ENCODE data around the gene SCIN.

The SCIN gene

GRCh38 chr7:12607134-12607533 is 36.6 kb downstream of the SCIN start:
- Histone ChIP-seq H3K36me3 (no peaks in the 10 kb centered on the region), H3K9me3 (peaks cover 4% of the 10 kb centered on the region), H3K4me1 (ENCODE audit: control insufficient read depth in 1 of 2, insufficient read depth in 1 of 2, low read depth in 1 of 2, low read length in 1 of 2) (no peaks in the 10 kb centered on the region), H3K4me3 (ENCODE audit: low read depth in 1 of 2, low read length in 1 of 2) (no peak overlapping the region), H3K27me3 (no peaks in the 10 kb centered on the region), H3K27ac (no peak overlapping the region)
- no peak for TF ChIP-seq CTCF (IDR thresholded peaks at IDR 0.05)

- Histone ChIP-seq H3K27ac (no peak overlapping the region), H3K4me3 (ENCODE audit: low read depth in 1 of 2, low read length in 1 of 2) (no peak overlapping the region), H3K36me3 (no peaks in the 10 kb centered on the region), H3K4me1 (ENCODE audit: control insufficient read depth in 1 of 2, insufficient read depth in 1 of 2, low read depth in 1 of 2, low read length in 1 of 2) (no peaks in the 10 kb centered on the region), H3K9me3 (no peaks in the 10 kb centered on the region), H3K27me3 (no peaks in the 10 kb centered on the region)
- TF ChIP-seq CTCF (IDR thresholded peaks at IDR 0.05) = no peak
Measured at GRCh38 chr7:12609561-12609960, 39.0 kb downstream of the SCIN start.

DNA sequence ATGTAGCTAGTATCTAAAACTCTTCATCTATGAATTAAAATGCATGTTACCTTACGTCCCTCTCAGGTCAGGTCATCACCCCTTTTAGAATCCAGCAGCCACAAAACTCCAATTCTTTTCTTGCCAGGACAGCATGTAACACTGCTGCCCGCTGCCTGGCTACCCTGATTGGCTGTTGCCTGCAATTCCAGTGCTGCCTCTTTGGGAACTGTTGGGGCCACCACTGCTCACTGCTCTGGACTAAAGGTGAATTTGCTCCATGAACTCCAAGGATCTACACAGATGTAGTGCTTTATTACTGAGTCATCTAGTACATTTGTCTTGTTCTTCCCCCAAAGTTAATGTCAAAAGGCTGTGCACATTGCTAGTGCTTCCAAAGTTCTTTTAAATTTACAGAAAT is 40.4 kb downstream of the SCIN start:
- H3K36me3 ChIP-seq = no peaks in the 10 kb centered on the region
- H3K27me3 ChIP-seq = no peaks in the 10 kb centered on the region
- no peaks in the 10 kb centered on the region for H3K9me3 ChIP-seq
- H3K4me1 ChIP-seq (ENCODE audit: control insufficient read depth in 1 of 2, insufficient read depth in 1 of 2, low read depth in 1 of 2, low read length in 1 of 2) = no peaks in the 10 kb centered on the region
- no peak for TF ChIP-seq CTCF (IDR thresholded peaks at IDR 0.05)
- H3K4me3 ChIP-seq (ENCODE audit: low read depth in 1 of 2, low read length in 1 of 2) = no peak overlapping the region
- no peak overlapping the region for H3K27ac ChIP-seq

- Histone ChIP-seq H3K9me3 (no peaks in the 10 kb centered on the region), H3K4me1 (ENCODE audit: control insufficient read depth in 1 of 2, insufficient read depth in 1 of 2, low read depth in 1 of 2, low read length in 1 of 2) (no peaks in the 10 kb centered on the region)
- no peak for TF ChIP-seq CTCF (IDR thresholded peaks at IDR 0.05)
Measured at GRCh38 chr7:12612622-12613021, 42.1 kb downstream of the SCIN start.

DNA sequence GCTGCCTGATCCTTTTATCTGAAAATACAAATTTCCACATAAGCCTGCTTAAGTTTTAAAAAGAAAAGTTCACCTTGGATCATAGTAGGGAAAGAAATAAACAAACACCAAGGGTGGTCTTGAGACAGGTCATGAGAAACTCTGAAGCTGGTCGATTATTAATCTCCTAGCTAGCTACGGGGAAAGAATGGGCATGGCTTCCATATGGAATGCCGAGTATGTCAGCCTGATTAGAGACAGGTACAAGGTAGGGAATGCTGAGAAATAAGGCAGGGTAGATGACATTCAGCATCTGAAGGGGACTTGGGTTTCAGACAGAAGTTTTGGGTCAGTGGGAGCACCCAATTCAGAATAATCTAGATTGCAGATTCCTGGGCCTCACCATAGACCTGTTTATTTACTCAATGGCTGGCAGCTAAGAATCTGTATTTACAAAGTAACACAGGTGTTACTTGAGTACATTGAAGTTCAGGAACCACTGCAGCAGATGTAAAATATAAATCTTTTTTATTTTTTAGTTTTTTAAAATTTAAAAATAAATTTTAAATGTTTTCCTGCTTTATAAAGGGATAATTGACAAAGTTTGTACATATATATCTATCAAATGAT is 49.0 kb downstream of the SCIN start:
- Histone ChIP-seq H3K4me1 (ENCODE audit: control insufficient read depth in 1 of 2, insufficient read depth in 1 of 2, low read depth in 1 of 2, low read length in 1 of 2) (no peaks in the 10 kb centered on the region), H3K27ac (no peak overlapping the region), H3K9me3 (no peaks in the 10 kb centered on the region), H3K36me3 (no peaks in the 10 kb centered on the region), H3K27me3 (no peaks in the 10 kb centered on the region), H3K4me3 (ENCODE audit: low read depth in 1 of 2, low read length in 1 of 2) (no peak overlapping the region)
- no peak for TF ChIP-seq CTCF (IDR thresholded peaks at IDR 0.05)

More at GRCh38 chr7:12612622-12613021, 42.1 kb downstream of the SCIN start:
- Histone ChIP-seq H3K27ac (no peak overlapping the region), H3K27me3 (no peaks in the 10 kb centered on the region), H3K4me3 (ENCODE audit: low read depth in 1 of 2, low read length in 1 of 2) (no peak overlapping the region), H3K36me3 (no peaks in the 10 kb centered on the region)

DNA sequence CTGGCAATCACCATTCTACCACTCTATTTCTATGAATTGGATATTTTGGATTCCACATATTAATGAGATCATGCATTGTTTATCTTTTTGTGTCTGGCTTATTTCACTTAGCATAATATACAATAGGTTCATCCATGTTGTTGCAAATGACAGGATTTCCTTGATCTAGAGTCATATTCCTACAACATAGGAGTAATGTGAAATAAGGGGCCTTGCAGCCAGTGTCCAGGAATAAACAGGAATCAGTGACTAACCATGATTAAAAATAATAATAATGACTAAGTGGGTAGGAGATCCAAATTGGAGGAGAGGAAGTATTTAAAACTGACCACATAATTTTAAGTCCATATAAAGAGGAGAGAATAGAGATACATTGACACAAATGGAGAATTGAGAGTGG is 49.9 kb downstream of the SCIN start:
- H3K9me3 ChIP-seq = no peaks in the 10 kb centered on the region
- H3K27ac ChIP-seq = no peak overlapping the region
- no peaks in the 10 kb centered on the region for H3K4me1 ChIP-seq (ENCODE audit: control insufficient read depth in 1 of 2, insufficient read depth in 1 of 2, low read depth in 1 of 2, low read length in 1 of 2)

More for the DNA sequence above, 49.9 kb downstream of the SCIN start:
- Histone ChIP-seq H3K4me3 (ENCODE audit: low read depth in 1 of 2, low read length in 1 of 2) (no peak overlapping the region), H3K36me3 (no peaks in the 10 kb centered on the region), H3K27me3 (no peaks in the 10 kb centered on the region)
- TF ChIP-seq CTCF (IDR thresholded peaks at IDR 0.05) = no peak

Measured in neutrophil (primary cell).